Measurements from ENCODE around the gene C1orf56. TPM values are rescaled to one million over a fixed set of nuclear protein-coding genes. Genes with fewer than 3 reads are reported as not detected.

Gene C1orf56
- total and polyA plus RNA-seq, 2 donors (not counting 3 experiments of a cell fraction or from before 2014, with no cell fraction given) = 3.0 to 3.5 TPM

DNA sequence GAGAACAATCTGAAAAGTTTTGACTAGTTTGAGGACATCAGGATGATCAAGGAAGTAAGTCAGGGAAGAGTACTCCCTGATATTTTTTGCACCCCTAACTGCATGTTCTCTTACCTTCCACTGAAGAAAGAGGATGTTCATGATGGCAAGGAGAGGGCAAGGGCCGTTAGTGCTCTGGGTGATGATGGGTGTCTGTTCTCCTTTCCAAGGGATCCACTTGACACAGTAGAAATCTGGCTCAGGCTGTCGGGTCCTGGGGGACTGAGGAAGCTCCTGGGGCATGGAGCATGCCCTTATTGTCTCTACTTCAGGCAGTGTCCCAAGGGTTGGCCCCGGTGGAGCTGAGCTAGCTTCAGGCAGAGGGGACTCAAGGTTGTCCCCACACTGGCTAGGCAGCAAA lies 45.5 kb upstream of the C1orf56 start:
- no peak overlapping the region for H3K4me2 ChIP-seq (ENCODE audit: insufficient read depth, low read length)

More for the DNA sequence above, 45.5 kb upstream of the C1orf56 start:
- no TSS peak for BruUV-seq (replicated peaks)
- Histone ChIP-seq H3K4me1 (ENCODE audit: control insufficient read depth, extremely low read depth, insufficient read depth, low read length) (peaks cover 25% of the 10 kb centered on the region), H4K20me1 (replicated peaks; ENCODE audit: control insufficient read depth, extremely low read depth, insufficient read depth, low read length) (no peaks in the 10 kb centered on the region), H3K79me2 (ENCODE audit: control insufficient read depth, insufficient read depth, low read length) (no peaks in the 10 kb centered on the region), H3K9me1 (replicated peaks; ENCODE audit: control insufficient read depth, extremely low read depth, insufficient read depth, low read length) (no peaks in the 10 kb centered on the region), H2AFZ (ENCODE audit: low read depth, low read length) (no peak overlapping the region), H3K9ac (replicated peaks; ENCODE audit: extremely low read depth, insufficient read depth, low read length) (no peak overlapping the region), H3K36me3 (ENCODE audit: control insufficient read depth in 2 of 2, extremely low read depth in 1 of 2, insufficient read depth in 2 of 2, low read length in 2 of 2) (peaks cover 0 to 8% of the 10 kb centered on the region in 2 experiments), H3K4me3 (replicated peaks in 1 of 3; ENCODE audit: insufficient read depth in 1 of 3, low read depth in 1 of 3, low read length in 3 of 3) (no peak overlapping the region), H3K9me3 (replicated peaks; ENCODE audit: control insufficient read depth, insufficient read depth, low read length) (no peaks in the 10 kb centered on the region), H3K27ac (ENCODE audit: insufficient read depth, low read depth, low read length) (no peak overlapping the region), H3K27me3 (ENCODE audit: control insufficient read depth in 2 of 2, insufficient read depth in 2 of 2, low read length in 2 of 2) (no peaks in the 10 kb centered on the region)
- FAIRE-seq (no peak), DNase-seq (ENCODE audit: low read depth, low spot score) (no peak)
- CTCF ChIA-PET = interaction anchor here (0.8 to 12.3 kb wide), 3 partner anchors 11 to 98 kb away, joined by 3 to 278 read pairs (median 4); partner anchors contain the start of genes ANXA9 and CERS2
- TF ChIP-seq EZH2 (IDR thresholded peaks at IDR 0.05; ENCODE audit: borderline replicate concordance, low read depth, low read length, severe bottlenecking) = no peak
- TF ChIP-seq MAX (IDR thresholded peaks at IDR 0.05; ENCODE audit: insufficient read depth, insufficient read length) = no peak
- no peak for TF ChIP-seq POLR2AphosphoS5 (IDR thresholded peaks at IDR 0.05; ENCODE audit: insufficient read depth, low read depth, low read length)
- TF ChIP-seq POLR2A (IDR thresholded peaks at IDR 0.05; ENCODE audit: low read depth, low read length) = no peak
- no peak for TF ChIP-seq CTCF (IDR thresholded peaks at IDR 0.05; ENCODE audit: extremely low read depth in 1 of 2, insufficient read depth in 1 of 2, low read depth in 1 of 2, low read length in 2 of 2)
- no peak for TF ChIP-seq MYC (IDR thresholded peaks at IDR 0.05; ENCODE audit: low read depth, low read length)
- TF ChIP-seq FOS (IDR thresholded peaks at IDR 0.05; ENCODE audit: borderline replicate concordance, insufficient read depth, low read length) = no peak
- no peak for TF ChIP-seq JUN (IDR thresholded peaks at IDR 0.05; ENCODE audit: borderline replicate concordance, insufficient read depth, insufficient read length, low read depth)
- TF ChIP-seq GATA2 (IDR thresholded peaks at IDR 0.05; ENCODE audit: insufficient read depth, insufficient read length, low read depth, low read length) = no peak
- POLR2A ChIA-PET = no interaction called here
- intact Hi-C loops (cut with micrococcal nuclease) (no loop called here), dilution Hi-C loops (cut with MboI; ENCODE audit: extremely low pct_ligation_motif_present, low sequenced_read_pairs) (no loop called here)

Measured in endothelial cell of umbilical vein (primary cell).